Kidney epithelial cell (primary cell): ENCODE measurements around the gene SLCO3A1. TPM values are rescaled to one million over a fixed set of nuclear protein-coding genes. Genes with fewer than 3 reads are reported as not detected.

ENCODE experiments used
- DNase-seq: peaks from one replicate; pipeline ENCODE4 v3.0.0-alpha.2; 2010; ENCODE audit warnings: low read depth
- H3K27me3 ChIP-seq: 2 replicates; pipeline ENCODE4 v1.6.0; 2011; ENCODE audit warnings: low read length; ENCODE audit not compliant: control insufficient read depth, insufficient read depth
- H3K36me3 ChIP-seq: 2 replicates; pipeline ENCODE4 v1.5.1; 2011; ENCODE audit warnings: low read length; ENCODE audit not compliant: control insufficient read depth, insufficient read depth
- H3K4me3 ChIP-seq: 2 replicates; pipeline ENCODE4 v1.5.1; 2011; ENCODE audit warnings: low read depth, mild to moderate bottlenecking, control low read depth, low read length
- total RNA-seq: library from RNA; depleted of rRNA; stranded (reverse); fragments of >200 nt; gene quantifications from 2 replicates; pipeline ENCODE4 v1.2.3, GENCODE V29; 2015
- TF ChIP-seq, protein P1 (sequence below): IDR thresholded peaks from 2 replicates; pipeline ENCODE4 v1.5.1; 2011; ENCODE audit warnings: mild to moderate bottlenecking, moderate library complexity, low read length, control low read depth, inconsistent platforms; ENCODE audit not compliant: insufficient read depth, poor library complexity, severe bottlenecking

The SLCO3A1 gene
- total RNA-seq, 1 donor from 2014 or later = 3.1 TPM

DNA sequence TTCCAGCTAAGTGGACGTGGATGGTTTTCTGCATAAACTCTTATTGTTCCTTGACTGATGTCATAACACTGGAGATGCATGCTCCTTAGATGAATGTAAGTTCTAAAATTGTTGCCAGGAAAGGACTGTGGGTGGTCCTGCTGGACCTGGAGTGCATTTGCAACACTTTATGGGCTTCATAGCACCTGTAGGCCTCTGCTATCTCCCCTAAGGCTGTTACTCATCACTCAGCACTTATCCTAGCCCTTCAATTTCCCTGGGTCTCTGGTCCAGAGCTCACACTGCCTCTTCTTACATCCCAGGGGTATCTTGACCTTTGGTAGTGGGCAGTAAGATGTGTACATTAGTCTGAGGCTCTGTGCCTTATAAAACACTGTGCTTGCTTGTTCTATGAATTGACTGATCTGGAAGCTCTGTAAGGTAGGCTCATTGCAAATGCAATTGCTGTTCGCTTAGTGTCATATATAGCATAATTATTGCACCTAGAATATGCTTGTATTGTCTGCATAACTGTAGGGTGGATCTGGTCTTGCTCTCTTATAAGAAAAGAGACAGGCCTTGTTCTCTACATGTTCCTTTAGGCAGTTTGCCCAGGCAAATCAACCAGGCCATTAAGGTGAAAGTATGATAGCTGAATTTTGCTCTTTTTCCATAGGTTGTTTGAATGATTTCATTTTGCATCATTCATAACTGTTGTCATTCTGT, 35.8 kb downstream of the SLCO3A1 start:
- no peaks in the 10 kb centered on the region for H3K27me3 ChIP-seq
- H3K4me3 ChIP-seq = no peak overlapping the region
- DNase-seq = no peak
- H3K36me3 ChIP-seq = no peaks in the 10 kb centered on the region
- TF ChIP-seq, protein P1, sequence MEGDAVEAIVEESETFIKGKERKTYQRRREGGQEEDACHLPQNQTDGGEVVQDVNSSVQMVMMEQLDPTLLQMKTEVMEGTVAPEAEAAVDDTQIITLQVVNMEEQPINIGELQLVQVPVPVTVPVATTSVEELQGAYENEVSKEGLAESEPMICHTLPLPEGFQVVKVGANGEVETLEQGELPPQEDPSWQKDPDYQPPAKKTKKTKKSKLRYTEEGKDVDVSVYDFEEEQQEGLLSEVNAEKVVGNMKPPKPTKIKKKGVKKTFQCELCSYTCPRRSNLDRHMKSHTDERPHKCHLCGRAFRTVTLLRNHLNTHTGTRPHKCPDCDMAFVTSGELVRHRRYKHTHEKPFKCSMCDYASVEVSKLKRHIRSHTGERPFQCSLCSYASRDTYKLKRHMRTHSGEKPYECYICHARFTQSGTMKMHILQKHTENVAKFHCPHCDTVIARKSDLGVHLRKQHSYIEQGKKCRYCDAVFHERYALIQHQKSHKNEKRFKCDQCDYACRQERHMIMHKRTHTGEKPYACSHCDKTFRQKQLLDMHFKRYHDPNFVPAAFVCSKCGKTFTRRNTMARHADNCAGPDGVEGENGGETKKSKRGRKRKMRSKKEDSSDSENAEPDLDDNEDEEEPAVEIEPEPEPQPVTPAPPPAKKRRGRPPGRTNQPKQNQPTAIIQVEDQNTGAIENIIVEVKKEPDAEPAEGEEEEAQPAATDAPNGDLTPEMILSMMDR = no peak

GRCh38 chr15:91890614-91891013, 37.1 kb downstream of the SLCO3A1 start:
- H3K27me3 ChIP-seq = no peaks in the 10 kb centered on the region
- H3K4me3 ChIP-seq = no peak overlapping the region
- DNase-seq = no peak
- H3K36me3 ChIP-seq = no peaks in the 10 kb centered on the region
- TF ChIP-seq, protein P1 = no peak

GRCh38 chr15:91891101-91891500, 37.6 kb downstream of the SLCO3A1 start:
- TF ChIP-seq, protein P1 = no peak
- Histone ChIP-seq H3K4me3 (no peak overlapping the region), H3K36me3 (no peaks in the 10 kb centered on the region), H3K27me3 (no peaks in the 10 kb centered on the region)
- DNase-seq = no peak

DNA sequence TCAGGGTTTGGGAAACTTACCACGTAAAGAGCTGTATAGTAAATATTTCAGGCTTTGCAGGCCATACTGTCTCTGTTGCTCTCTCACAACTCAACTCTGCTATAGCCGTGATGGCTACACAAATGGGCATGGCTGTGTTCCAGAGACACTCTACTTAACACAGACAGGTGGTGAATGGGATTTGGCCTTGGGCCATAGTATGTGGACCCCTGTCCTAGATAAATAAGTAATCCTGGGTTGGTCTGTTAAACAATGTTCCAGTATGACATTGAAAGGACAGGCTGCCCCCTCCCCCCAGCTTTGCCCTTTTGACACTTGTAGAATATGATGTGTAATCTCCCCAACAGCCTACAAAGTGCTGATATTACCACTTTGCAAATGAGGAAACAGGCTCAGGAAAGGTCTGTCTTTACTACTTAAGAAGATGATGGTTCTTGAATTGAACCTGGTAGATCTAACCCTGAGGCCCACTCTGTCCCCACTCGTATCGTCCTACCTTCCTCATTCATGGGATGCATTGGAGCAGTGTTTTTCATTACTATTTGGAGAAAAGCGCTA, 38.4 kb downstream of the SLCO3A1 start:
- no peaks in the 10 kb centered on the region for H3K36me3 ChIP-seq
- no peak for DNase-seq
- H3K27me3 ChIP-seq = no peaks in the 10 kb centered on the region
- no peak overlapping the region for H3K4me3 ChIP-seq
- TF ChIP-seq, protein P1 = no peak

- H3K27me3 ChIP-seq = no peaks in the 10 kb centered on the region
- H3K4me3 ChIP-seq = no peak overlapping the region
- TF ChIP-seq, protein P1 = no peak
- DNase-seq = no peak
- H3K36me3 ChIP-seq = no peaks in the 10 kb centered on the region
These were observed 38.9 kb downstream of the SLCO3A1 start for GRCh38 chr15:91892436-91892835.

GRCh38 chr15:91894606-91895005, 41.1 kb downstream of the SLCO3A1 start:
- TF ChIP-seq, protein P1 = no peak
- H3K36me3 ChIP-seq = no peaks in the 10 kb centered on the region
- no peak overlapping the region for H3K4me3 ChIP-seq
- no peaks in the 10 kb centered on the region for H3K27me3 ChIP-seq
- DNase-seq = no peak
